ENCODE data around the gene UBR2. TPM values are rescaled to one million over a fixed set of nuclear protein-coding genes. Genes with fewer than 3 reads are reported as not detected.

Gene UBR2
- total RNA-seq, 1 donor from 2014 or later, result 16.6 TPM

- H3K36me3 ChIP-seq (ENCODE audit: control insufficient read depth, insufficient read depth, low read length), result no peaks in the 10 kb centered on the region
- no peak for DNase-seq (ENCODE audit: low read depth)
- TF ChIP-seq CTCF (IDR thresholded peaks at IDR 0.05; ENCODE audit: insufficient read depth, low read length, severe bottlenecking), result no peak
- no peaks in the 10 kb centered on the region for H3K27me3 ChIP-seq (ENCODE audit: control insufficient read depth, insufficient read depth, low read length)
- no peak for FAIRE-seq
- no peak overlapping the region for H3K4me3 ChIP-seq (ENCODE audit: low read depth, low read length)
These were observed 63.2 kb downstream of the UBR2 start for GRCh38 chr6:42627044-42627443.

GRCh38 chr6:42627674-42628073 lies 63.8 kb downstream of the UBR2 start:
- Histone ChIP-seq H3K4me3 (ENCODE audit: low read depth, low read length) (no peak overlapping the region), H3K27me3 (ENCODE audit: control insufficient read depth, insufficient read depth, low read length) (no peaks in the 10 kb centered on the region), H3K36me3 (ENCODE audit: control insufficient read depth, insufficient read depth, low read length) (no peaks in the 10 kb centered on the region)
- DNase-seq (ENCODE audit: low read depth) (no peak), FAIRE-seq (no peak)
- TF ChIP-seq CTCF (IDR thresholded peaks at IDR 0.05; ENCODE audit: insufficient read depth, low read length, severe bottlenecking), result no peak

GRCh38 chr6:42628604-42629003 lies 64.8 kb downstream of the UBR2 start:
- no peak for TF ChIP-seq CTCF (IDR thresholded peaks at IDR 0.05; ENCODE audit: insufficient read depth, low read length, severe bottlenecking)
- DNase-seq (ENCODE audit: low read depth) (no peak), FAIRE-seq (no peak)
- peaks cover 2% of the 10 kb centered on the region for H3K36me3 ChIP-seq (ENCODE audit: control insufficient read depth, insufficient read depth, low read length)
- H3K27me3 ChIP-seq (ENCODE audit: control insufficient read depth, insufficient read depth, low read length), result no peaks in the 10 kb centered on the region
- H3K4me3 ChIP-seq (ENCODE audit: low read depth, low read length), result no peak overlapping the region

- no peak for TF ChIP-seq CTCF (IDR thresholded peaks at IDR 0.05; ENCODE audit: insufficient read depth, low read length, severe bottlenecking)
- no peak for FAIRE-seq
- H3K36me3 ChIP-seq (ENCODE audit: control insufficient read depth, insufficient read depth, low read length), result peaks cover 2% of the 10 kb centered on the region
These were observed 66.0 kb downstream of the UBR2 start for GRCh38 chr6:42629845-42630244.

GRCh38 chr6:42637681-42638080 lies 73.9 kb downstream of the UBR2 start:
- Histone ChIP-seq H3K36me3 (ENCODE audit: control insufficient read depth, insufficient read depth, low read length) (peaks cover 7% of the 10 kb centered on the region), H3K4me3 (ENCODE audit: low read depth, low read length) (no peak overlapping the region), H3K27me3 (ENCODE audit: control insufficient read depth, insufficient read depth, low read length) (no peaks in the 10 kb centered on the region)
- FAIRE-seq (no peak), DNase-seq (ENCODE audit: low read depth) (no peak)
- no peak for TF ChIP-seq CTCF (IDR thresholded peaks at IDR 0.05; ENCODE audit: insufficient read depth, low read length, severe bottlenecking)

More at GRCh38 chr6:42629845-42630244, 66.0 kb downstream of the UBR2 start:
- Histone ChIP-seq H3K4me3 (ENCODE audit: low read depth, low read length) (no peak overlapping the region), H3K27me3 (ENCODE audit: control insufficient read depth, insufficient read depth, low read length) (no peaks in the 10 kb centered on the region)
- no peak for DNase-seq (ENCODE audit: low read depth)

- Histone ChIP-seq H3K4me3 (ENCODE audit: low read depth, low read length) (no peak overlapping the region), H3K36me3 (ENCODE audit: control insufficient read depth, insufficient read depth, low read length) (peaks cover 13% of the 10 kb centered on the region), H3K27me3 (ENCODE audit: control insufficient read depth, insufficient read depth, low read length) (no peaks in the 10 kb centered on the region)
- no peak for DNase-seq (ENCODE audit: low read depth)
- FAIRE-seq, result no peak
- no peak for TF ChIP-seq CTCF (IDR thresholded peaks at IDR 0.05; ENCODE audit: insufficient read depth, low read length, severe bottlenecking)
These were observed 79.0 kb downstream of the UBR2 start for GRCh38 chr6:42642794-42643193.
